HG02938 (cell line): Measurements from ENCODE around the gene SLC28A1.
A peak's percentile ranks its signal among the peaks of the same experiment; 100 is the strongest.
"Not testable (repeated sequence)": the region's sequence is repeated elsewhere in the genome, so short reads cannot be mapped to it uniquely, and the experiment has no call there.

Experiments used
- ATAC-seq: cut with Tn5 transposase; IDR thresholded peaks from one replicate; pipeline ENCODE4 v1.9.1; 2021; ENCODE audit warnings: mild to moderate bottlenecking, moderate library complexity; ENCODE audit not compliant: unreplicated experiment

Gene SLC28A1

DNA sequence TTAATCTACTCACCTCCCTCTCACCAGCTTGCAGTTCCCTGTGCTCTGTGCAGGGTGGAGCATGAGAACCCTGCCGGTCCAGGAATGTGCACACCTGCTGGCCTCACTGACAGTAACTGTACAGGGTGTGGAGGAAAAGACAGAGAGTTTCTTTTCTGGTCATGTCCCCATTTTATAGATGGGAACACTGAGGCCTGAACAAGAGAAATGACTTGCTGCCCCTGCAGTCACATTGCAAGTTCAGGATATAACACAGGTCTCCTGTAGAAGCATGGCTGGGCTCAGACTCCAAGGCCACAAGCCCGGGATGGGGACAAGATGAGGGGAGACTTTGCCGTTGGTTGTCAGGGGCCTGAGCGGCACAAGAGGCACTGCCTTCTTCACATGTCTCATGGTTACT is 23.3 kb downstream of the SLC28A1 start:
- ATAC-seq: no peak

GRCh38 chr15:84908564-84908963 is 24.1 kb downstream of the SLC28A1 start:
- ATAC-seq: no peak

GRCh38 chr15:84909029-84909428 is 24.6 kb downstream of the SLC28A1 start:
- ATAC-seq: no peak

- no peak for ATAC-seq
Measured at GRCh38 chr15:84909782-84910181, 25.3 kb downstream of the SLC28A1 start.

- no peak for ATAC-seq
Measured at GRCh38 chr15:84910928-84911623, 26.6 kb downstream of the SLC28A1 start.

- ATAC-seq: no peak
Measured at GRCh38 chr15:84911879-84912660, 27.6 kb downstream of the SLC28A1 start.

GRCh38 chr15:84913360-84913723 is 28.9 kb downstream of the SLC28A1 start:
- no peak for ATAC-seq

GRCh38 chr15:84914351-84914750 is 29.9 kb downstream of the SLC28A1 start:
- no peak for ATAC-seq

- ATAC-seq: peak; percentile 96
Measured at GRCh38 chr15:84914909-84915605, 30.6 kb downstream of the SLC28A1 start.

- ATAC-seq: no peak
Measured at GRCh38 chr15:84915606-84915958, 31.1 kb downstream of the SLC28A1 start.

DNA sequence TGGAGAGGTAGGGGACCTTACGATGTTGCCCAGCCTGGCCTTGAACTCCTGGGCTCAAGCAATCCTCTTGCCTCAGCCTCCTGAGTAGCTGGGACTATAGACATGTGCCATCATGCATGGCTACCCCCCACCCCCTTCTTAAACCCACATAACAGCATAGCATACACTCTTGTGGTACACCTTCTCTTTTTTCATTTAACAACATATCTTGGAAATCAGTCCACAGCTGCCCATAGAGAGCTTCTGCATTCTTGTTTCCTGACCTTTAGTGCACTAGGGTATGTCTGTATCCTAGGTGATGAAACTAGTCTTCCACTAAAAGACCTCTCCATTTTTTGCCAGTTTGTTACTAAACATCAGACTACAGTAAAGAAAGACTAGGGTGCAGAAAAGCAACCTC is 33.0 kb downstream of the SLC28A1 start:
- no peak for ATAC-seq

DNA sequence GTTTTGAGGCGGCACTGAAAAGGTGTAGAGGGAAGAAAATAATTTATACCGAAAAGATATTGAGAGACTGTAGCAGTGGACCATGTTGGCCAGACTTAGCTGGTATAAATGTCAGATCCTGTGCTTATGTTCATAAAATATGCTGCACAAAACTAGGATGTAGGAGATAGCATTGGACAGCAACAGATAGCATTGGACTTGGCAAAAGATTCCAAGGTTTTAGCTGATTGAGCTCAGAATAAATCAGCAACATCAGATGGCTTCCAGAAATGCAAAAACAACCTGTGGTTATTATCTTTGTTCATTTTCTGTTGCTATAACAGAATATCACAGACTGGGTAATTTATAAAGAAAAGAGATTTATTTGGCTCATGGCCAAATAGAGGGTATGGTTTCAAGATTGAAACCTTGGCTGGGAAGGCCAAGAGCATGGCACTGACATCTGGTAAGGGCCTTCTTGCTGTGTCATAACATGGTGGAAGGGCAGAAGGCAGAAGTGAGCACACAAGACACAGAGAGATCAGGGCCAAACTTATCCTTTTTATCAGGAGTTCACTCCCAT is 34.7 kb downstream of the SLC28A1 start:
- ATAC-seq: no peak

GRCh38 chr15:84921121-84921520 is 36.7 kb downstream of the SLC28A1 start:
- ATAC-seq: no peak

DNA sequence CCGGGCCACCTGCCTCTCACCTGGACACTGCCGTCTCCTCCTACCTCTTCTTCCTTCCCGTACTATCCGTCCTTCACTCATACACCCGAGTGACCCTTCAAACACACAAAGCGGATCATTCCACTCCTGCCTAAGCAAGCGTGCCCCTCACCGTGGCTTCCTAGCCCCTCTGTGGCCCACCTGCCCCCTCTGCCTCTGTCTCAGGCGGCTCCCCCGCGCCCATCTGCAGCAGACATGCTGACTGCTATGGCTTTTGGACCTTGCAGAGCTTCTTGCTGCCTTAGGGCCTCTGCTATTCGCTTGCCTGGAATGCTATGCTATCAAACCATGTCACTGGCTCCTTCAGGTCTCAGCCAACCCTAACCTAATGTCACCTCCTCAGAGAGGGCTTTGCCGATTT is 38.1 kb downstream of the SLC28A1 start:
- ATAC-seq: no peak

DNA sequence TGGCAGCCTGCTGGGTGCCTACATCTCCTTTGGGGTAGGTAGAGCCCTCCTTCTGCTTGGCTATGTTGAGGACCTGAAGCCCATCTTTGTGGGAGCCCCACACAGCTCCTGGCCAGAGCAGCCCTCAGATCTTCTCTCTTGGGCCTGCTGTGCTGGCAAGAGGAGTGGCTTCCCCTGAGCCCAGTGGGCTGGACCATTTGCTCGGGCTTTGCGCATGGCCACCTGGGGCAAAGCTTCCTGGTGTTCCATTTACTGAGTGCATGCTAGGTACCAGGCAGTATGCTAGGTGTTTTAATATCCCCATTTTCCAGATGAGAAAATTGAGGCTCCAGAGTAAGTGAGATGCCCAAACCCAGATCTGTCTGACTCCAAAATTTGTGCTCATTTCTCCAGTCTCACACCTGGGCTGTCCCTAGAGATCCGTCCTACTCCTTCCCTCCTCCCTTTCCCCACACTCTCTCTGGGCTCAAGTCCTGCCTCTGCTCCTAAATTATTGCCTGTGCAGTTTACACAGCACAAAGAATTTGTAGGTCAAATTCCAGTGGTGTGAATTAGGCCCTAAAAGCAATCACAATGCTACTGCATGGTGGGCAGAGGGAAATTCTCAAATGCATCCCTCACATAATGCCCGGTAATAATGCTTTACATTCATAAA is 39.7 kb downstream of the SLC28A1 start:
- no peak for ATAC-seq

DNA sequence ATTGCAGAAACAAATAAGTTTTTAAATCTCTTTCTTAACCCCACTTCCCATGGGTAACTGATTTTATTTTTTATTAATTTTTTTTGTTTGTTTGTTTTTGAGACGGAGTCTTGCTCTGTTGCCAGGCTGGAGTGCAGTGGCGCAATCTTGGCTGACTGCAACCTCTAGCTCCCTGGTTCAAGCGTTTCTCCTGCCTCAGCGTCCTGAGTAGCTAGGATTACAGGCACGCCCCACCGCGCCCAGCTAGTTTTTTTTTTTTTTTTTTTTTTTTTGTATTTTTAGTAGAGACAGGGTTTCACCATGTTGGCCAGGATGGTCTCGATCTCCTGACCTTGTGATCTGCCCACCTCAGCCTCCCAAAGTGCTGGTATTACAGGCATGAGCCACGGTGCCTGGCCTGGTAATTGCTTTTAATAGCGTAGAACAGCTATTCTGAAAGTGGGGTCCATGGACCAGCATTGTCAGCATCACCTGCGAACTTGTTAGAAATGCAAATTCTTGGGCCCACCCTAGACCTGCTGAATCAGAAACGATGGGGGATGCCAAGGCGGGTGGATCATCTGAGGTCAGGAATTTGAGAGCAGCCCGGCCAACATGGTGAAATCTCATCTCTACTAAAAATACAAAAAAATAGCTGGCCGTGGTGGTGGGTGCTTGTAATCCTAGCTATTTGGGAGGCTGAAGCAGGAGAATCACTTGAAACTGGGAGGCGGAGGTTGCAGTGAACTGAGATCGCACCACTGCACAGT is 40.5 kb downstream of the SLC28A1 start:
- ATAC-seq: not testable (repeated sequence)

DNA sequence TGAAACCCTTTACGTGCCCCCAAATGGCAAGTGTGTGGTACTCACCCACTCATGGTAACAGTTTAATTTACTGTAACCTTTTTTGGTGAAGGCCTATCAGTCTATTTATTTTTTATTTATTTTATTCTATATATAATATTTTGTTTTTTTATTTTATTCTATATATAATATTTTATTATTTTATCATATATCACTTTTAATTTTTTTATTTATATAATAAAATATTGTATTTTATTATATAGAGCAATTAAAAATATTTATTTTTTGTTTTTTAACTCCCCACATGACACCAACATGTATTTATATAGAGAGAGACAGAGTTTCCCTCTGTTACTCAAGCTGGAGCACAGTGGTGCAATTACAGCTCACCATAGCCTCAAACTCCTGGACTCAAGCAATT is 41.4 kb downstream of the SLC28A1 start:
- ATAC-seq: no peak

DNA sequence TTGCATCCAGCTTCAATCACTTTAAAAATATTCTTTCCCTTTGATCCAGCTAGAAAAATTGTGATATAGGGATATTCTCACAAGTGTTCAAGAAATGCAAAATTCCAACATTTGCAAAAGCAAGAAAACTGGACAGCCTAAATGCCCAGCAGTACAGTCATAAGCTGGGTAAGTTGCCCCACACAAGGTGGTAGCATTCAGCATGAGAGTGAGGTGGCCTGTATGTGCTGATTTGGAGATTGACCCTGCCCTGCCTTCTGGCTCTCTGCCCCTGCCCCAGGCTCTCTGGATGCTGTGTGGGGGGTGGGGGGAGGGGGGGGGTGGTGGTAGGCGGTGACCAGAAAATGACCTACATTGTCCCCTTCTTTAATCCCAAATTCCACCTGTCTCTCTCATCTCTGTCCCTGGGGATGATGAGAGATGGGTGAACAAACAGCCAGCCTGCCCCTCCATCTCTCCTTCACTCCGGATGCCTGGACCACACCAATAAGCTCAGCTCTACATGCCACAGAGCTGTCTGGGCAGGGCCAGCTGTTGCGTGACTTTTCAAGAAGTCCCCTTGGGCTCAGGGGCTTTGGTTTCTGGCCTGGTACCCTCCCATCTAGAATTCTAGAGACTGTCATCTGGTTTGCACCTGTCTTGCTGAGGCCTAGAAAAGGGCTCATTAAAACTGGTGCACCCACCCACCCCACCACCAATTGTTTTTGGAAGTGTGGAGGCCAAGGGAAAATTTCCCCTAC is 42.2 kb downstream of the SLC28A1 start:
- no peak for ATAC-seq

DNA sequence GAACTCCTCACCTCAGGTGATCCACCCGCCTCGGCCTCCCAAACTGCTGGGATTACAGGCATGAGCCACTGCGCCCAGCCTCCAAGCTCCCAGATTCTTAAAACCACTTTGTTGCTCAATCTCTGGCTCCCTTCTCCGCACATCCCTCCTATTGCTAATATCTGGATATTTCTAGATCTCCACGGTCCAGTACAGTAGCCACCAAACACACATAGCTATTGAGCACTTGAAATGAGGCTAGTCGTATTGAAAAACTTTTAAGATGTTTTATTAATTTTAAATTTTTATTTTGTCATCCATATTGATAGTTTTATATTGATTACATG is 44.3 kb downstream of the SLC28A1 start:
- no peak for ATAC-seq
